H1 (cell line): ENCODE data around the gene PAIP2B. TPM values are rescaled to one million over a fixed set of nuclear protein-coding genes. Genes with fewer than 3 reads are reported as not detected.

Experiments used
- CEBPB ChIP-seq: IDR thresholded peaks from 2 replicates; pipeline ENCODE4 v1.6.1; 2012; ENCODE audit warnings: low read depth, low read length
- CTBP2 ChIP-seq: IDR thresholded peaks from 2 replicates; pipeline ENCODE4 v1.7.0; 2011; ENCODE audit warnings: borderline replicate concordance, mild to moderate bottlenecking, moderate library complexity, mixed read lengths, low read length; ENCODE audit not compliant: insufficient read depth, insufficient read length
- EGR1 ChIP-seq: IDR thresholded peaks from 2 replicates; pipeline ENCODE4 v1.6.1; 2011; ENCODE audit warnings: low read depth, low read length, borderline replicate concordance
- GABPA ChIP-seq: IDR thresholded peaks from 2 replicates; pipeline ENCODE4 v1.6.1; 2011; ENCODE audit warnings: mild to moderate bottlenecking, low read length, moderate library complexity, borderline replicate concordance; ENCODE audit not compliant: insufficient read depth
- GTF2F1 ChIP-seq: IDR thresholded peaks from 2 replicates; pipeline ENCODE4 v1.6.1; 2012; ENCODE audit warnings: low read depth, low read length, improper control_type of control experiment, borderline replicate concordance
- HDAC6 ChIP-seq: IDR thresholded peaks from one replicate; pipeline ENCODE4 v1.7.1; 2012; ENCODE audit warnings: low read depth, mild to moderate bottlenecking, inconsistent platforms, low read length, moderate library complexity
- RAD21 ChIP-seq, 2 experiments: IDR thresholded peaks in 1 of 2; conservative IDR thresholded peaks in 1 of 2; 2 replicates each; pipeline ENCODE4 v1.6.1; 2011; ENCODE audit warnings: low read depth in 2 of 2, low read length in 2 of 2, improper control_type of control experiment in 1 of 2, inconsistent platforms in 1 of 2, mild to moderate bottlenecking in 1 of 2, moderate library complexity in 1 of 2
- RXRA ChIP-seq: IDR thresholded peaks from 2 replicates; pipeline ENCODE4 v1.6.1; 2011; ENCODE audit warnings: low read depth, mild to moderate bottlenecking, low read length, moderate library complexity; ENCODE audit not compliant: insufficient read depth
- SIRT6 ChIP-seq: IDR thresholded peaks from one replicate; pipeline ENCODE4 v1.7.1; 2012; ENCODE audit warnings: low read length, inconsistent platforms
- TAF1 ChIP-seq: IDR thresholded peaks from 2 replicates; pipeline ENCODE4 v1.6.1; 2011; ENCODE audit warnings: mild to moderate bottlenecking, low read depth, low read length
- polyA plus RNA-seq, 7 experiments: library from polyadenylated mRNA; depleted of rRNA in 3 of 7; stranded (reverse) in 5 of 7; unstranded in 2 of 7; fragments of >200 nt in 5 of 7; fragments of 200-250 nt in 2 of 7; gene quantifications; 1 replicate in 5 of 7; 2 replicates in 1 of 7; 4 replicates in 1 of 7; pipeline versions ENCODE4 v1.2.1 to v1.2.3, GENCODE V29; 2011 to 2013; ENCODE audit warnings: missing spikeins in 2 of 7, mixed read lengths in 2 of 7
- total RNA-seq: library from RNA; stranded (reverse); fragmentation: NEBNext Ultra II Directional; extraction: Animal tissue kit (Norgen Biotek cat#: 25700); gene quantifications from 2 replicates; pipeline ENCODE4 v1.2.1, GENCODE V29; 2021

PAIP2B gene
- total and polyA plus RNA-seq, 2 of the 8 experiments (the other 6 are each of a cell fraction or from before 2014, with no cell fraction given), result 8.4 to 31.3 TPM

- TF ChIP-seq GABPA, result no peak
- no peak for TF ChIP-seq TAF1
- no peak for TF ChIP-seq RAD21 (IDR thresholded peaks at IDR 0.05 in 1 of 2, conservative IDR thresholded peaks at IDR 0.05 in 1 of 2; ENCODE audit: low read depth in 2 of 2, low read length in 2 of 2)
- TF ChIP-seq EGR1, result no peak
- no peak for TF ChIP-seq HDAC6
- no peak for TF ChIP-seq SIRT6
- TF ChIP-seq RXRA, result no peak
- no peak for TF ChIP-seq CEBPB
- no peak for TF ChIP-seq GTF2F1
- no peak for TF ChIP-seq CTBP2
- TF ChIP-seq, all 59 proteins: peak for 0
These were observed 83.1 kb downstream of the PAIP2B start (continued) for GRCh38 chr2:71143782-71144181.
